OCI-M1 (cell line): ENCODE measurements around the gene SLC7A7.
A peak's percentile ranks its signal among the peaks of the same experiment; 100 is the strongest.
"Not testable (repeated sequence)": the region's sequence is repeated elsewhere in the genome, so short reads cannot be mapped to it uniquely, and the experiment has no call there.

Experiments used
- DNase-seq: peaks from one replicate; lab custom pipeline; 2025; lab: John Stamatoyannopoulos, UW

Gene SLC7A7

GRCh38 chr14:22814941-22815713, at the start of gene SLC7A7:
Gene SLC7A7, minus strand, starts transcription at chr14:22815435. Its CDS starts 2,037 bp downstream, at chr14:22813398.
- no peak for DNase-seq

GRCh38 chr14:22864979-22865378, 49.7 kb upstream of the SLC7A7 start:
- DNase-seq = no peak

- DNase-seq = no peak
Observed at GRCh38 chr14:22861651-22862050, 46.4 kb upstream of the SLC7A7 start.

- DNase-seq = not testable (repeated sequence)
Observed at GRCh38 chr14:22860377-22860776, 45.1 kb upstream of the SLC7A7 start.

GRCh38 chr14:22856428-22856827, 41.2 kb upstream of the SLC7A7 start:
- no peak for DNase-seq

GRCh38 chr14:22854963-22855724, 39.9 kb upstream of the SLC7A7 start:
- no peak for DNase-seq

- not testable (repeated sequence) for DNase-seq
Observed at GRCh38 chr14:22854296-22854695, 39.1 kb upstream of the SLC7A7 start.

- peak; percentile 90 for DNase-seq
Observed at GRCh38 chr14:22852940-22853767, 37.9 kb upstream of the SLC7A7 start.

- DNase-seq = no peak
Observed at GRCh38 chr14:22852599-22852939, 37.3 kb upstream of the SLC7A7 start.

GRCh38 chr14:22852178-22852577, 36.9 kb upstream of the SLC7A7 start:
- not testable (repeated sequence) for DNase-seq

- DNase-seq = no peak
Observed at GRCh38 chr14:22850944-22851764, 35.9 kb upstream of the SLC7A7 start.

- DNase-seq = no peak
Observed at GRCh38 chr14:22849212-22849819, 34.1 kb upstream of the SLC7A7 start.

- no peak for DNase-seq
Observed at GRCh38 chr14:22848351-22849164, 33.3 kb upstream of the SLC7A7 start.

GRCh38 chr14:22847661-22848341, 32.6 kb upstream of the SLC7A7 start:
- no peak for DNase-seq

GRCh38 chr14:22846811-22847307, 31.6 kb upstream of the SLC7A7 start:
- DNase-seq = no peak

GRCh38 chr14:22845821-22846625, 30.8 kb upstream of the SLC7A7 start:
- DNase-seq = no peak

GRCh38 chr14:22845103-22845394, 29.8 kb upstream of the SLC7A7 start:
- no peak for DNase-seq

GRCh38 chr14:22844221-22845102, 29.2 kb upstream of the SLC7A7 start:
- no peak for DNase-seq
